Measurements from ENCODE around the gene TMEM9B.
"Not testable (repeated sequence)": the region's sequence is repeated elsewhere in the genome, so short reads cannot be mapped to it uniquely, and the experiment has no call there.

Gene TMEM9B

GRCh38 chr11:8973121-8973520, 8.9 kb upstream of the TMEM9B start:
- no peak for DNase-seq (ENCODE audit: low read depth)

GRCh38 chr11:8971924-8972316, 7.7 kb upstream of the TMEM9B start:
- DNase-seq (ENCODE audit: low read depth), result no peak

- no peak for DNase-seq (ENCODE audit: low read depth)
Measured at GRCh38 chr11:8971196-8971923, 7.1 kb upstream of the TMEM9B start.

- DNase-seq (ENCODE audit: low read depth), result no peak
Measured at GRCh38 chr11:8967184-8967583, 2.9 kb upstream of the TMEM9B start.

GRCh38 chr11:8963569-8964323, 496 bp downstream of the TMEM9B start:
- DNase-seq (ENCODE audit: low read depth), result peak; percentile 69

GRCh38 chr11:8962841-8963240, 1.4 kb downstream of the TMEM9B start:
- DNase-seq (ENCODE audit: low read depth), result no peak

- no peak for DNase-seq (ENCODE audit: low read depth)
Measured at GRCh38 chr11:8961401-8961800, 2.8 kb downstream of the TMEM9B start.

- DNase-seq (ENCODE audit: low read depth), result peak; percentile 3
Measured at GRCh38 chr11:8959546-8960166, 4.6 kb downstream of the TMEM9B start.

GRCh38 chr11:8956860-8957259, 7.4 kb downstream of the TMEM9B start:
- no peak for DNase-seq (ENCODE audit: low read depth)

- DNase-seq (ENCODE audit: low read depth), result no peak
Measured at GRCh38 chr11:8948886-8949285, 15.4 kb downstream of the TMEM9B start.

- DNase-seq (ENCODE audit: low read depth), result no peak
Measured at GRCh38 chr11:8947230-8947943, 16.9 kb downstream of the TMEM9B start.

GRCh38 chr11:8942518-8943066, 21.6 kb downstream of the TMEM9B start, which contains the start of gene ASCL3:
Gene ASCL3, minus strand, starts transcription at chr11:8943016. Its CDS starts 4,855 bp downstream, at chr11:8938161.
- no peak for DNase-seq (ENCODE audit: low read depth)

GRCh38 chr11:8941341-8942103, 22.7 kb downstream of the TMEM9B start:
- no peak for DNase-seq (ENCODE audit: low read depth)

GRCh38 chr11:8937659-8938058, 26.6 kb downstream of the TMEM9B start:
- DNase-seq (ENCODE audit: low read depth), result no peak

- no peak for DNase-seq (ENCODE audit: low read depth)
Measured at GRCh38 chr11:8937159-8937558, 27.1 kb downstream of the TMEM9B start.

- DNase-seq (ENCODE audit: low read depth), result not testable (repeated sequence)
Measured at GRCh38 chr11:8935789-8936188, 28.5 kb downstream of the TMEM9B start.

GRCh38 chr11:8934742-8935488, 29.3 kb downstream of the TMEM9B start:
- DNase-seq (ENCODE audit: low read depth), result no peak

GRCh38 chr11:8933931-8934330, 30.3 kb downstream of the TMEM9B start:
- DNase-seq (ENCODE audit: low read depth), result no peak

GRCh38 chr11:8932564-8933180, 31.6 kb downstream of the TMEM9B start, which contains the start of gene C11orf16:
Gene C11orf16, minus strand, starts transcription at chr11:8932947. Its CDS starts 639 bp downstream, at chr11:8932308.
- no peak for DNase-seq (ENCODE audit: low read depth)
